Measurements from ENCODE around the gene BANF1.

- TF ChIP-seq ZC3H10 (CRISPR knock-in tag; IDR thresholded peaks at IDR 0.05): no peak
- no peak for TF ChIP-seq POU6F1 (CRISPR knock-in tag; IDR thresholded peaks at IDR 0.05; ENCODE audit: borderline replicate concordance, low read depth)
- no peak for TF ChIP-seq ZNF70 (CRISPR knock-in tag; IDR thresholded peaks at IDR 0.05)
- no peak for TF ChIP-seq RARB (CRISPR knock-in tag; IDR thresholded peaks at IDR 0.05)
- no peak for TF ChIP-seq CREB5 (CRISPR knock-in tag; IDR thresholded peaks at IDR 0.05; ENCODE audit: low read depth)
- TF ChIP-seq PATZ1 (CRISPR knock-in tag; IDR thresholded peaks at IDR 0.05; ENCODE audit: borderline replicate concordance): no peak
- TF ChIP-seq ZFP30 (CRISPR knock-in tag; IDR thresholded peaks at IDR 0.05): no peak
- TF ChIP-seq PPARA (CRISPR knock-in tag; IDR thresholded peaks at IDR 0.05; ENCODE audit: borderline replicate concordance): no peak
- no peak for TF ChIP-seq OSR1 (CRISPR knock-in tag; IDR thresholded peaks at IDR 0.05)
- no peak for TF ChIP-seq ARNTL (CRISPR knock-in tag; IDR thresholded peaks at IDR 0.05; ENCODE audit: borderline replicate concordance, low read depth)
Observed at GRCh38 chr11:66004186-66004585, 1.9 kb downstream of the BANF1 start.
